H1 (cell line): Measurements from ENCODE around the gene BCL2L12. TPM values are rescaled to one million over a fixed set of nuclear protein-coding genes. Genes with fewer than 3 reads are reported as not detected.

Experiments used
- CTCF ChIA-PET: fragments of 300-600 bp; sonication (Branson Sonifier 250); formaldehyde crosslinking; loops from one replicate; lab custom pipeline; 2021; ENCODE audit not compliant: partially characterized antibody; lab: Charles Lee
- POLR2A ChIA-PET: fragments of 300-600 bp; sonication (Branson Sonifier 250); formaldehyde crosslinking; loops from one replicate; lab custom pipeline; 2021; ENCODE audit warnings: inconsistent platforms; ENCODE audit not compliant: partially characterized antibody; lab: Charles Lee
- DNase-seq, 2 experiments: peaks; one replicate each; pipeline versions ENCODE4 v3.0.0 to v3.0.0-alpha.2; 2010 to 2022; ENCODE audit warnings: low spot score in 2 of 2, low read depth in 1 of 2, mixed read lengths in 1 of 2
- FAIRE-seq: peaks from 2 replicates; lab custom pipeline; 2011; peaks lifted over from hg19 to GRCh38; lab: Jason Lieb, UNC
- H2AFZ ChIP-seq: 2 replicates; pipeline ENCODE4 v1.8.1; 2012; ENCODE audit warnings: low read length, inconsistent platforms
- H2AK5ac ChIP-seq: 2 replicates; pipeline ENCODE4 v1.6.1; 2013; ENCODE audit warnings: low read depth, low read length
- H2BK120ac ChIP-seq: replicated peaks from 2 replicates; pipeline ENCODE3; 2013; ENCODE audit warnings: low read depth, low read length, inconsistent platforms
- H2BK12ac ChIP-seq: 2 replicates; pipeline ENCODE4 v1.6.1; 2013; ENCODE audit warnings: low read depth, low read length
- H2BK15ac ChIP-seq: 2 replicates; pipeline ENCODE4 v1.6.1; 2013; ENCODE audit warnings: low read length
- H2BK20ac ChIP-seq: 2 replicates; pipeline ENCODE4 v1.6.1; 2013; ENCODE audit warnings: low read length
- H2BK5ac ChIP-seq: 2 replicates; pipeline ENCODE4 v1.6.1; 2013; ENCODE audit warnings: low read depth, low read length
- H3K14ac ChIP-seq: 2 replicates; pipeline ENCODE4 v1.6.1; 2013; ENCODE audit warnings: inconsistent platforms; ENCODE audit not compliant: insufficient read length
- H3K18ac ChIP-seq: 2 replicates; pipeline ENCODE4 v1.6.1; 2013; ENCODE audit warnings: low read length; ENCODE audit errors: extremely low read depth
- H3K23ac ChIP-seq: 2 replicates; pipeline ENCODE4 v1.6.1; 2013; ENCODE audit warnings: inconsistent platforms; ENCODE audit not compliant: insufficient read length
- H3K23me2 ChIP-seq: 2 replicates; pipeline ENCODE4 v1.6.1; 2013; ENCODE audit warnings: low read depth, low read length
- H3K27ac ChIP-seq: 2 replicates; pipeline ENCODE4 v1.6.1; 2011; ENCODE audit warnings: low read depth, low read length, inconsistent platforms
- H3K27me3 ChIP-seq, 4 experiments: replicated peaks in 1 of 4; 1 replicate in 1 of 4; 2 replicates in 3 of 4; pipeline versions ENCODE4 v1.6.1 to v1.8.1; 2011 to 2013; ENCODE audit warnings: low read length in 3 of 4, mild to moderate bottlenecking in 3 of 4, inconsistent platforms in 2 of 4, mixed read lengths in 2 of 4, moderate library complexity in 1 of 4; ENCODE audit not compliant: control insufficient read depth in 3 of 4, insufficient read depth in 3 of 4; ENCODE audit errors: extremely low read depth in 1 of 4
- H3K36me3 ChIP-seq, 4 experiments: 2 replicates each; pipeline versions ENCODE4 v1.6.1 to v1.8.1; 2011 to 2013; ENCODE audit warnings: mild to moderate bottlenecking in 4 of 4, low read length in 3 of 4, moderate library complexity in 2 of 4, control low read depth in 1 of 4, inconsistent platforms in 1 of 4; ENCODE audit not compliant: insufficient read depth in 4 of 4, control insufficient read depth in 2 of 4
- H3K4ac ChIP-seq: replicated peaks from 2 replicates; pipeline ENCODE3; 2013; ENCODE audit warnings: low read length, low read depth, mixed read lengths, inconsistent platforms; ENCODE audit not compliant: insufficient read length
- H3K4me1 ChIP-seq, 4 experiments: replicated peaks in 1 of 4; 1 replicate in 1 of 4; 2 replicates in 3 of 4; pipeline versions ENCODE4 v1.6.1 to v1.8.1; 2011 to 2013; ENCODE audit warnings: low read length in 3 of 4, inconsistent platforms in 2 of 4, mixed read lengths in 1 of 4; ENCODE audit not compliant: insufficient read depth in 4 of 4, control insufficient read depth in 3 of 4
- H3K4me2 ChIP-seq, 2 experiments: 2 replicates each; pipeline versions ENCODE4 v1.6.1 to v1.8.1; 2011 to 2013; ENCODE audit warnings: low read depth in 2 of 2, low read length in 2 of 2, control low read depth in 1 of 2, inconsistent platforms in 1 of 2, mild to moderate bottlenecking in 1 of 2; ENCODE audit not compliant: insufficient read depth in 1 of 2
- H3K4me3 ChIP-seq, 4 experiments: fragments of 200-600, 300-600 bp in 1 of 4; sonication (generic), shearing (Covaris generic), sonication (Bioruptor Twin) in 1 of 4; 2 replicates each; pipeline versions ENCODE4 v1.5.1 to v1.8.1; 2011 to 2016; ENCODE audit warnings: low read length in 4 of 4, low read depth in 3 of 4, control low read depth in 2 of 4, inconsistent platforms in 2 of 4, mild to moderate bottlenecking in 2 of 4, mixed read lengths in 1 of 4, moderate library complexity in 1 of 4; ENCODE audit not compliant: insufficient read depth in 2 of 4; ENCODE audit errors: extremely low read depth in 1 of 4
- H3K56ac ChIP-seq: replicated peaks from 2 replicates; pipeline ENCODE3; 2013; ENCODE audit warnings: low read depth, mild to moderate bottlenecking, mixed read lengths, low read length, inconsistent platforms; ENCODE audit not compliant: insufficient read length
- H3K79me1 ChIP-seq: 2 replicates; pipeline ENCODE4 v1.6.1; 2013; ENCODE audit warnings: low read depth, low read length, control low read depth
- H3K79me2 ChIP-seq, 2 experiments: 2 replicates each; pipeline versions ENCODE4 v1.6.1 to v1.8.1; 2012 to 2013; ENCODE audit warnings: low read length in 2 of 2, mild to moderate bottlenecking in 2 of 2, inconsistent platforms in 1 of 2; ENCODE audit not compliant: insufficient read depth in 2 of 2, control insufficient read depth in 1 of 2
- H3K9ac ChIP-seq, 4 experiments: replicated peaks in 1 of 4; 1 replicate in 1 of 4; 2 replicates in 3 of 4; pipeline versions ENCODE4 v1.6.1 to v1.8.1; 2011 to 2013; ENCODE audit warnings: low read depth in 3 of 4, low read length in 3 of 4, control low read depth in 2 of 4, mild to moderate bottlenecking in 2 of 4, moderate library complexity in 2 of 4, inconsistent platforms in 1 of 4; ENCODE audit errors: extremely low read depth in 1 of 4
- H3K9me3 ChIP-seq, 2 experiments: 2 replicates each; pipeline versions ENCODE4 v1.6.1 to v1.8.1; 2012 to 2013; ENCODE audit warnings: mild to moderate bottlenecking in 2 of 2, moderate library complexity in 2 of 2, control low read depth in 1 of 2, inconsistent platforms in 1 of 2, low read depth in 1 of 2, low read length in 1 of 2, mixed read lengths in 1 of 2; ENCODE audit not compliant: insufficient read depth in 2 of 2
- H4K20me1 ChIP-seq, 2 experiments: replicated peaks in 1 of 2; 2 replicates each; pipeline versions ENCODE3 to v1.8.1; 2011 to 2013; ENCODE audit warnings: inconsistent platforms in 2 of 2, low read length in 2 of 2, mild to moderate bottlenecking in 1 of 2; ENCODE audit not compliant: insufficient read depth in 2 of 2, control insufficient read depth in 1 of 2
- H4K5ac ChIP-seq: 2 replicates; pipeline ENCODE4 v1.6.1; 2013; ENCODE audit warnings: low read length, low read depth, mixed read lengths, inconsistent platforms; ENCODE audit not compliant: insufficient read length
- H4K8ac ChIP-seq: 2 replicates; pipeline ENCODE4 v1.8.0; 2013; ENCODE audit warnings: mild to moderate bottlenecking, moderate library complexity, low read length, inconsistent platforms; ENCODE audit not compliant: insufficient read depth; ENCODE audit errors: extremely low read depth
- H4K91ac ChIP-seq: replicated peaks from 2 replicates; pipeline ENCODE3; 2013; ENCODE audit warnings: low read length, mixed read lengths, inconsistent platforms; ENCODE audit not compliant: insufficient read length
- POLR2AphosphoS5 ChIP-seq: IDR thresholded peaks from 2 replicates; pipeline ENCODE4 v1.6.1; 2011; ENCODE audit warnings: low read depth, low read length
- SP2 ChIP-seq: IDR thresholded peaks from 2 replicates; pipeline ENCODE4 v1.6.1; 2012; ENCODE audit warnings: mild to moderate bottlenecking, low read length, inconsistent platforms
- WGBS, 2 experiments: shearing (Covaris generic) in 1 of 2; methylation state at CpG; one replicate each; pipeline versions ENCODE4 v1.1.6 to v1.1.7; 2013 to 2015; ENCODE audit warnings: low lambda C conversion rate in 2 of 2, mixed read lengths in 2 of 2, inconsistent platforms in 1 of 2, low coverage in 1 of 2, missing lambda C conversion rate in 1 of 2; ENCODE audit not compliant: insufficient replicate concordance in 2 of 2, insufficient coverage in 1 of 2, insufficient read length in 1 of 2; ENCODE audit errors: extremely low coverage in 1 of 2, missing lambda C conversion rate in 1 of 2; 5-methylcytosine and 5-hydroxymethylcytosine counted together
- polyA plus RNA-seq, 7 experiments: library from polyadenylated mRNA; depleted of rRNA in 3 of 7; stranded (reverse) in 5 of 7; unstranded in 2 of 7; fragments of >200 nt in 5 of 7; fragments of 200-250 nt in 2 of 7; gene quantifications; 1 replicate in 5 of 7; 2 replicates in 1 of 7; 4 replicates in 1 of 7; pipeline versions ENCODE4 v1.2.1 to v1.2.3, GENCODE V29; 2011 to 2013; ENCODE audit warnings: missing spikeins in 2 of 7, mixed read lengths in 2 of 7
- total RNA-seq: library from RNA; stranded (reverse); fragmentation: NEBNext Ultra II Directional; extraction: Animal tissue kit (Norgen Biotek cat#: 25700); gene quantifications from 2 replicates; pipeline ENCODE4 v1.2.1, GENCODE V29; 2021

Gene BCL2L12
- total and polyA plus RNA-seq, 2 of the 8 experiments (the other 6 are each of a cell fraction or from before 2014, with no cell fraction given): 126 to 209 TPM

DNA sequence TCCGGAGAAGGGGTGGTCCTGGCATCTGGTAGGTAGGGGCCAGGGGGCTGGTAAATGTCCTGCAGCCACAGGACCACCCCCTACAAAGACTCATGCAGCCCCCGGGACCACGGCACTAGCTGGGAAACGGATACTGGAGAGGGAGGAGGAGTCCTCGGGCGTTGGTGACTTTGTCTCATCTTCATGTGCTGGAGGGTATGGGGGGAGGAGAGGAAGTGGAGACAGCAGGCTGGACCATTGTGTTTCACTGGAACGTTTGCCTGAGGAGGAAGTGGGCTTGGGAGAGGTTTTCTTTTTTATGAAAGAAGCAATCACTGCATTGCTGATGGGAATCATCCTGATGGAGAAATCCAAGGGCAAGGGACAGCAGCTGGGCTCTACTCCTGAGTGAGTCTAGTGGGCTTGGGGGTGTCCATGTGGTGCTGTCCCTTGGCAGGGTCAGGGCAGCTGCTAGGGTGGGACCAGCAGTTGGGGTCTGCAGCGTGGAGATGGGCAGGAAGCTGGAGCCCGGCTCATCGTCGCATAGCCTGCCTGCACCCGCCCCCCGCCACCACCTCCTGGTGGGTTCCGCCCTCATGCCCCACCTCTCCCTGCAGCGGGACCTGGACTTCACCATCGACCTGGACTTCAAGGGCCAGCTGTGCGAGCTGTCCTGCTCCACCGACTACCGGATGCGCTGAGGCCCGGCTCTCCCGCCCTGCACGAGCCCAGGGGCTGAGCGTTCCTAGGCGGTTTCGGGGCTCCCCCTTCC lies 22.0 kb downstream of the BCL2L12 start:
- peaks cover 16 to 44% (median 29%) of the 10 kb centered on the region in 4 experiments for H3K36me3 ChIP-seq
- H3K23me2 ChIP-seq: peaks cover 20% of the 10 kb centered on the region
- H4K5ac ChIP-seq: no peak overlapping the region
- no peak overlapping the region; the same call in 1 of the 2 replicates for H2BK5ac ChIP-seq
- CTCF ChIA-PET: interaction anchor here (1.1 to 2.2 kb wide), 6 partner anchors 9 to 117 kb away, joined by 3 to 11 read pairs (median 4); no protein-coding TSS in a partner anchor
- FAIRE-seq (no peak), DNase-seq (no peak)
- POLR2A ChIA-PET: interaction anchor here (0.6 to 12.2 kb wide), 14 partner anchors 9 to 191 kb away, joined by 3 to 168 read pairs (median 4); partner anchors contain the start of genes PRMT1, PTOV1 and RPS11
- H3K9me3 ChIP-seq: no peaks in the 10 kb centered on the region
- H2AFZ ChIP-seq: no peak overlapping the region
- H2BK12ac ChIP-seq: no peak overlapping the region
- peaks cover 10% of the 10 kb centered on the region; the same call in 1 of the 2 replicates for H3K79me1 ChIP-seq
- no peak overlapping the region for H3K27ac ChIP-seq
- H3K4me2 ChIP-seq: peak overlapping the region in 1 of 2 experiments; percentile 36; a peak in 2 of 4 replicates
- H3K4me1 ChIP-seq: peaks cover 0 to 25% (median 15%) of the 10 kb centered on the region in 4 experiments; a peak in 6 of 7 replicates
- WGBS, 2 experiments: 84% methylated on average over 20 of the region's 26 CpGs; no CpG with 5 or more reads in 1 of the 2 experiments
- H3K4me3 ChIP-seq: no peak overlapping the region
- H2BK20ac ChIP-seq: no peak overlapping the region
- peak overlapping the region; percentile 19; the same call in 1 of the 2 replicates for H3K18ac ChIP-seq
- no peak overlapping the region for H4K8ac ChIP-seq
- no peak overlapping the region for H3K23ac ChIP-seq
- H3K9ac ChIP-seq: no peak overlapping the region
- no peak overlapping the region for H2BK120ac ChIP-seq
- no peak overlapping the region for H2BK15ac ChIP-seq
- H4K20me1 ChIP-seq: peaks cover 20 to 37% of the 10 kb centered on the region in 2 experiments
- no peak overlapping the region for H2AK5ac ChIP-seq
- no peak overlapping the region for H3K14ac ChIP-seq
- no peaks in the 10 kb centered on the region for H3K27me3 ChIP-seq
- no peak overlapping the region for H3K56ac ChIP-seq
- no peak overlapping the region for H4K91ac ChIP-seq
- H3K79me2 ChIP-seq: peaks cover 0 to 10% of the 10 kb centered on the region in 2 experiments; a peak in 1 of 4 replicates
- H3K4ac ChIP-seq: no peak overlapping the region
- TF ChIP-seq POLR2AphosphoS5 (peak; percentile 60), SP2 (no peak)
